GM19099 (cell line): ENCODE data around the gene PRTFDC1.

ENCODE experiments used
- POLR2A ChIP-seq: IDR thresholded peaks from 3 replicates; pipeline ENCODE4 v1.6.1; 2011; ENCODE audit warnings: low read depth; ENCODE audit not compliant: insufficient read length; ENCODE audit errors: extremely low read depth

The PRTFDC1 gene, protein sequence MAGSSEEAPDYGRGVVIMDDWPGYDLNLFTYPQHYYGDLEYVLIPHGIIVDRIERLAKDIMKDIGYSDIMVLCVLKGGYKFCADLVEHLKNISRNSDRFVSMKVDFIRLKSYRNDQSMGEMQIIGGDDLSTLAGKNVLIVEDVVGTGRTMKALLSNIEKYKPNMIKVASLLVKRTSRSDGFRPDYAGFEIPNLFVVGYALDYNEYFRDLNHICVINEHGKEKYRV

DNA sequence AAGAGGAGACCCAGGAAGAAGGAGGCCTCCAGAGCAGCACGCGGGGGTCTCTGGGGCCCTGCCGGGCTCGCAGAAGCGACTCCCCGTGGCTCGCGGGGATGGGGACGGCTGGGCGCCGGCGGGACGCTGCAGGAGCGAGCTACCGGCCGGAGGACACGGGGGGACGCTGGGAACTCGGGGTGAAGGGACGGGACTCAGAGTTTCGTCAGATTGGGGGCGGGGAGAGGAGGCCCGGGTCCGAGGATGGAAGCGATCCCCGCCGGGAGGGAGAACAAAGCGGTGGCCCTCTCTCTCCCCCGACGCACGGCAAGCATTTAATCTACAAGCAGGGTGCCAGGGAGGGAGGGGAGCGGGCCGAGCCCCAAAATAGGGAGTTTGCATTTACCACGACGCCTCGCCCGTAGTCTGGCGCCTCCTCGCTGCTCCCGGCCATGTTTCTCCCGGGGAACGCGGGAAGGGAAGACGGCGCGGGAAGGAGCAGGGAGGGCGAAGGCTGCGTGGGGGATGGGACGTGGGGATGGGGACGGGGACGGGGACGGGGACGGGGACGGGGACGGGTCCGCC is at the start of gene PRTFDC1:
Gene PRTFDC1 (minus strand): TSS at position 464 of the 564 bp plus-strand sequence. CDS start 31 bp downstream, at position 433.
- no peak for TF ChIP-seq POLR2A

DNA sequence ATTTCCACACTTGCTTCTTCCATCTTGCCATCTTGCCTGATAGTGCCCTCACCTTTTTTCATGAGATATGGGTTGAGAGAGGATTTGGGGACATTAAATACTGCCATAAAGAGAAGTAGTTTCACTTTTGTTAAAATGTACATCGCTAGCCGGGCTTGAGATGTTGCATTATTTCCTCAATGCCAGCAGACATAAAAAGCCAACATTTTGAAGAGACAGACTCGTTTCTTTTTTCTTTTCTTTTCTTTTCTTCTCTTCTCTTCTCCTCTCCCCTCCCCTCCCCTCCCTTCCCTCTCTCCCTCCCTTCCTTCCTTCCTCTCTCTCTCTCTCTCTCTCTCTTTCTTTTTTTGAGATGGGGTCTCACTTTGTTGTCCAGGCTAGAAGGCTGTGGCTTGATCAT is 45.6 kb upstream of the PRTFDC1 start:
- TF ChIP-seq POLR2A = no peak

DNA sequence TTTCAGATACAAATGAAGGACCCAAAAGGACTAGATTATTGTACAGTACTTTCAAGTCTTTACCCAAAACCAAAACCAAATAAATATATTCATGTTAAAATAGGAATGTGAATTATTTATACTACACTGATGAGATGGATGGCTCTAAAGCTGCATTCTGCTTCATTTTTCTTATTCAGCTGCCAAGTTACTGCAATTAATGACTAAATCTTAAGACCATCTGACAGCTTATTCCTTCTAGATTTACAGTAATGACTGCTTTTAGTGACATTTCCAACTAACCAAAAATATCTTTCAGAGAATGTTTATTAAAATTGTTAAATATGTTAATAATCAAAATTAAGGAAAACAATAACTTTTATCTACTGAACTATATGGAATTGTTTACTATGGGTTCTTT is 42.7 kb upstream of the PRTFDC1 start:
- no peak for TF ChIP-seq POLR2A

DNA sequence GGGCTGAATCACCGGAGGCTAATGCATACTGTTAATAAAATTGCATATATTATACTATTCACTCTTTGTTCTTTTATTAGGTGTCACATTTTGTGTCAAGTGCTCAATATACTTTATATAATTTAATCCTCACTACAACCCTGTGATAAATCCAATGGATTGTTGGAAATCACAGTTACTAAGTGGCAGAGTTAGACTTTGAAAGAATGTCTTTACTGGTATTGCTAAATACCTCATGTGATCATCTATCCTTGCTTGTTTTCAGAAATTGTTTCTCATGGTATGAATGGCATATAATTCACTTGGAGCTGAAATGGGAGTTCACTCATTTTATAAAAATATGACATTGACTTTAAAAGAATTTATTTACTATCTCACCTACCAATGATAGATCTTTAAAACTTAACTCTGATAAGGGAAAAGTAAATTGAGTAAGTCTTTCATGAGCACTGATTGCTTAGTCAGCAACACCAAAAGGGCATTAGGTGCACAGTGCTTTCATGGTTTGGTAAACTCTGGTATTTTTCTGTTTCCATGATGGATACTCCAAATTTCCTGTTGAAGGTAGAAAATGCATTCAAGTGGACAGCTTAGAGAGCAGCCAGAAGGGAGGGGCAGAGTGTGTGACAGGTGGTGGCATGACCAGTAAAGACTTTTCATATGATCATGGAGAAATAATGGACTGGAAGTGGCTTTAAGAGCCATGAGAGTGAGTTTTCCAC is 41.0 kb upstream of the PRTFDC1 start:
- no peak for TF ChIP-seq POLR2A

DNA sequence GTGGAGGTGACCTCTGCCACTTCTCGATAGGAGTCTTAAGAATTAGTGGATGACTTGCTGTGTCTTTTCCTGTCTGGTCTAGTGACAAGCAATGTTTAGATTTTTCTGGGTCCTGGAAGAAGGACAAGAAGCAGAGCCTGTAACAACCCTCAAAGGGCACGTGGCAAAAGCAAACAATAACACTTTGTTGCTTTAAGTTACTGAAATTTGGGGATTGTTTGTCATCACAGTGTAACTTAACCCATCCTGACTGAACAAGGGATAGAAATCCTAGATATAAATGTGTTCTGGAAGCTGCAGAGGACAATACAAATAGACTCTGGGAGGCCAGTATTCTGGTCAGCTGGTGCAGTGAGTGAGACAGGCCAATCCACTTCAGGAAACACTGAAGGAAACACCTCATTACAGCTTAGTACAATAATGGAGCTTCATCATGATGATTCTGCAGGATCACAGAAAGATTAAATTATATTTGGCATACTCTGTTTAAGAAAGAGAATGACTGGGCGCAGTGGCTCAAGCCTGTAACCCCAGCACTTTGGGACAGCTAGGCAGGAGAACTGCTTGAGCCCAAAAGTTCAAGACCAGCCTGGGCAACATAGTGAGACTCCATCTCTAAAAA is 40.2 kb upstream of the PRTFDC1 start:
- no peak for TF ChIP-seq POLR2A

DNA sequence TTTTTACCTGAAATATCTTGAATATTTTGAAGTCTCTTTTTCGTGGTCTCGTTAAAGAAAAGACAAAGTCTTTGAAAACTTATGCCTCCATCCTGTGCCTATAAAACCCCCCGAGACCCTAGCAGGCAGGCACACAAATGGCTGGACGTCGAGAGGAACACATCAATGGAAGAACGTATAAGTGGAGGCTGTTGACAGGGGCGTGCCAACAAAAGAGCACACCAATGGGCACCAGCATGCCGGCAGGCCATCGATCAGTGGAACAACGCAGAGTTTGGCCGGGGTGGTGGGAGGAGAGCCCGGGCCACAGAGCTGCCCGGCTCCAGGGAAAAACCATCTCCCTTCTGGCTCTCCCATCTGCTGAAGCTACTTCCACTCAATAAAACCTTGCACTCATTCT is 38.9 kb upstream of the PRTFDC1 start:
- no peak for TF ChIP-seq POLR2A

DNA sequence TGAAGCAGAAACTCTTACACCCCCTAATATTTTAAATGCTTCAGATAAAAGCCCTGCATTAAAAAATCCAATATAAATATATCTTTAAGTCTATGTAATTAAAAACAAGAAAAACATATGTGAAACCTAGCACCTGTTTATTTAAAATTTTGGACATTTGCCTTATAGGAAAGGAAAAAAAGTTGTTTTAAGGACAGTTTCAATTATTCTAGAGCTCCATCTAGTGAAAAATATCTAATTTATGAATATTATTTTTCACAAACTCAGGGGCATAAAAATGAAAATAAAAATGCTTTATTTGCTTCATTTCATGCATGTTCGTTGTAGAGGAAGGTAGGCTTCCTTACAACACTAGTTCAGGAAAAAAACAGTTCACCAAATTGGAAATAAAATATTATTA is 37.5 kb upstream of the PRTFDC1 start:
- TF ChIP-seq POLR2A = no peak

DNA sequence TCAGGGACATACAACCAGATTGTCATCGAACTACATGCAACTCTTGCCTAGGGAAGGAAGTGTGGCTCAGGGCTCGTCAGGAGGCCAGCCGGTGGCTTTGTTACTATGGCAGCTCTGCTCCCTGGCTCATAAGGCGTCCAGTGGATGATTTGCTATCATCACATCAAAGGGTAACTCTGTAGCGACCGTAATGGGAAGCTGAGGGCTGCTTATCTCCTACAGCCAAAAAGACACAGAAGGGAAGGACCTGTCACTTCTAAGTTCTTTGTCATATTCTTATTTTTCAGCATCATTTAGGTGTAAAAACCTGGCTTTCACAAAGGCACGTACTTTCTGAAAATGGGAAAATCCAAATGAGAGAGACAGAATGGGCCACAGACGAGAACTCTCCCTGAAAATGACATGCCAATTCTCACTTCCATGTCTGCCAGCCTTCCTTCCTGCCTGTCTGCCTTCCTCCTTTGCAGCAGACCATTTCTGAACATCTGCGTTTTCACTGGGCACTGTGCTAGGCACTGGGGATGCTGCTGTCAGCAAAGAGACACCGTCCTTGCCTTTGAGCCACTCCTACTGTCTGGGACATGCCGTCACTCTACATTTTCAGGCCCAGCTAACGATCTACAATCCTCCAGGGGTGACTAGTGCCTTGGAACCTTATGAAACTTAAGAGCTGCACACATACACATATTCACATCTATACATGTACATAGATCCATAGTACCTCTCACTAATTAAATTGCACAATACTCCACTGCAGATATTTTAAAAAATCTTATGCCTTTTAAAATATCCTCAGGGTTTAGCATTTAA is 36.6 kb upstream of the PRTFDC1 start:
- TF ChIP-seq POLR2A = no peak

DNA sequence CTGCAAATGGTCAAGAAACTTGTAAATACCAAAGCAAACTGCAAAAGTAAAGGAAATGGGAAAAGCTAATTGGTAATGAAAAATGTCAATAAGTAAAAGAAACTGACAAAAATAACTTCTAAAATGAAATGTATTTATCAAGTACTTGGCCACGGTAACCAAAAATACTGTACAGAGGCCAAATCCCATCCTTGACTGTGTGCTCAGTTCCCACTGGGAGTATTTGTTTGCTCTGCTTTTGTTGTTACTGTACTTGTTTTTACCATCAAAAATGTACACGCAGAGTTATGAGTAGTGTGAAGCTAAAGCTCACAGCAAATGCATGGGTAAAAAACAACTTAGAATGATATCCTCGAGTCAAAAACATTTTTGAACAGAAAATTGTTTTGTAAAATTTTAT is 32.5 kb upstream of the PRTFDC1 start:
- no peak for TF ChIP-seq POLR2A

DNA sequence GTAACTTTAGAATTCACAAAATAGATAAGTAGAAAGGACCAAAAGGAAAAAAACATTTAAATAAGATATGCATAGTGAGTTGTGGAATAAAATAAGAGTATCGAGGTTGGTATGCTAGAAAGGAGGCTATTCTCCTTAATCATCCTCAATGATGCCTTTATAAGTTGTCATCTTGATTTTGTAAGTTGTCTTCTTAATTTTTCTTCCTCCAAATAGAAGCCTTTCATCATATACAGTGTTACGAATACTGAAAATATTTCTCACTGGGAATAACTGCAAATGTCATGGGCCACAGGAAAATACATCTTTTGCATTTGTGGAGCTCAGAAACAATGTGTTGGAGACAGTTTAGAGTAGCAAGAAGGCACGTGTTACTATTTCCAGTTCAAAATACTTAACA is 31.5 kb upstream of the PRTFDC1 start:
- no peak for TF ChIP-seq POLR2A

DNA sequence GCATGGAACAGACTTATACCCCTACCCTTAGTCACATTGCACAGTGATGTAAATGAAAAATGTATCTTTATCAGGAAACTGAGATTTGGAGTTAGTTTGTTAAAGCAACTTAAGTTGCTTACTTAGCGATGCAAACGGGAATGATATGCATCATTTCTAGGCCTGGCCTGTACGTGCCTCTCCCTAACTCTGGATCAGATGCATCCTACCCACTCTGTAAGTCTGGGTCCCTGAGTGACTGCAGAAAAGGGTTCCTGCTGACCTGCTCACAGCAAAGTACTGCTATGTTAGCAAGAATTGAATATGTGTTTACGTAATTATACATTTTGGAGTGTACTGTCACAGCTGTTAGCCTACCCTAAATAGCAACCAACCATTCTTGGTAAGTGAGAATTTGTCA is 30.7 kb upstream of the PRTFDC1 start:
- TF ChIP-seq POLR2A = no peak

DNA sequence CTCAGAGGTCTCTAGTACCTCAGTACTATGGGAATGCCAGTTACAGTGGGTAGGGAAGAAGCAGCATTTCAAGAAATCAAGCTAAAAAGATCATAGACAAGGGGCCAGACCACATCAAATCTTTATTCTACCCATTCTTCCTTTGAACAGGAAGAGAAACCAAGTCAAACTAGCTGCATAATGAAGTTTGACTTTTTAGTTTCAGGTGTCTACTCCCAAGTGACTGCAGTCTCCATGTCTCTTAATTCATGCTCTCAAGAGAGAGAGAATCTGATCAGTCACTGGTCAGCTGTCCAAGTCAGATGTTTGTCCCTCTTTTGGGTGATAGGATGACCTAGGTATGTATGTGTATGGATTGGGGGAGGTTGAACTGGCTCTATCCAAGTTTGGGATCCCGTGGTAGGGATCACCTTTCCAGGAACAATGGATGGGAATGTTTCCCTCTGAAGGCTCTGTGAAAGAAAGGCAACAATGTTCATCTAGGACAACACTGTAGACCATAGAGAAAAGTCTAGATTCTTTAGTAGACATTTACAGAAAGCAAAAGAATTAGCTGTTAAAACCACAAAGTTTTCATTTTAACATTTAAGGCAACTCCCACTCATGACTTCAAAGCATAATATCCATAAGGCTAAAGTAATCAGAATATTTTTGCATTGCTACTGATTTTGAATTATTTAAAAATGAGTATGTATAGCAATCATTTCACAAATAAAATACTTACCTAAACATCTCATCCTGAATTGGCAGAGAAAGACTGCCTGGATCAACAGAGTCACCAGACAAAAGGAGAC is 30.1 kb upstream of the PRTFDC1 start:
- no peak for TF ChIP-seq POLR2A

DNA sequence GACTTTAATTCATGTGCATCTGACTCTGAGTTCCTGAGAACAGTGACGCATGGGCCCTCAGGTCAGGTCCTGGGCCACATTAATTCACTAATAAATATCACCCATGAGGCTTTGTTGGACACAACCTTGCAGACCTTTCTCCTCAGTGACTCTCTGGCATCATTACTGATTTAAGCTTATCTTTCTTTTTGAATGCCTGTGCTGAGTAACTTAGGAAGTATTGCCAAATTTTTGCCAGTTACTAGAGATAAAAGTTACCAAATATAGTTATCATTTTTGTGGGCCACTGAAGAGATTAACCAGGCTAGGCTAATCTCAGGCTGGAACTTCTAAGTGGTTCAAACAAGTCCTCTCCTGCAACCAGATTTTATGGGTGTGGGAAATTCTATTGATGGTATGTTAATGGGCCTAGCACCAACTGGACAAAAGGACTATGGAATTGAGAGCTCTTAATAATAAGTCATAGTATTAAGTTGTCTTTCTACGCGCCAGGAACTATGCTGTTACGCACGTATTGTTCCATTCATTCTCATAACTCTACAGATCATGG is 28.8 kb upstream of the PRTFDC1 start:
- TF ChIP-seq POLR2A = no peak

DNA sequence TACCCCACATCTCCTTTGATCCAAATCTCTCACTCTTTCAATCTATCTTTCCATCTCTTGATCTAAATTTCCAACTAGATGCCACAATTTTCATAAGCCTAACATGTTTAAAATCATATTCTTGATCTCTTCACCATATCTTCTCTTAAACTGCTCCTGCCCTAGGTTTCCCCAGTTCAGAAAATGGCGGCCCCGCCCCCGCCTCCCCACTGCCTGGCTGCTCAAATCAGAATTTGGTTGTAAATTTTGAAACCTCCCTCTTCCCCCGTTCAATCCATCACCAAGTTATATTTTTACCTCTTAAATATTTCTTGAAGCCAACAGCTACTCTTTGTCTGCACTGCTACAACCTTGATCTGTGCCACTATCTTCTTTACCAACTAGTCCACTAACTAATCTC is 27.3 kb upstream of the PRTFDC1 start:
- TF ChIP-seq POLR2A = no peak
